ENCODE measurements around the gene LAT. TPM values are rescaled to one million over a fixed set of nuclear protein-coding genes. Genes with fewer than 3 reads are reported as not detected.

The LAT gene
- polyA plus RNA-seq, 1 experiment, result 2.6 TPM

DNA sequence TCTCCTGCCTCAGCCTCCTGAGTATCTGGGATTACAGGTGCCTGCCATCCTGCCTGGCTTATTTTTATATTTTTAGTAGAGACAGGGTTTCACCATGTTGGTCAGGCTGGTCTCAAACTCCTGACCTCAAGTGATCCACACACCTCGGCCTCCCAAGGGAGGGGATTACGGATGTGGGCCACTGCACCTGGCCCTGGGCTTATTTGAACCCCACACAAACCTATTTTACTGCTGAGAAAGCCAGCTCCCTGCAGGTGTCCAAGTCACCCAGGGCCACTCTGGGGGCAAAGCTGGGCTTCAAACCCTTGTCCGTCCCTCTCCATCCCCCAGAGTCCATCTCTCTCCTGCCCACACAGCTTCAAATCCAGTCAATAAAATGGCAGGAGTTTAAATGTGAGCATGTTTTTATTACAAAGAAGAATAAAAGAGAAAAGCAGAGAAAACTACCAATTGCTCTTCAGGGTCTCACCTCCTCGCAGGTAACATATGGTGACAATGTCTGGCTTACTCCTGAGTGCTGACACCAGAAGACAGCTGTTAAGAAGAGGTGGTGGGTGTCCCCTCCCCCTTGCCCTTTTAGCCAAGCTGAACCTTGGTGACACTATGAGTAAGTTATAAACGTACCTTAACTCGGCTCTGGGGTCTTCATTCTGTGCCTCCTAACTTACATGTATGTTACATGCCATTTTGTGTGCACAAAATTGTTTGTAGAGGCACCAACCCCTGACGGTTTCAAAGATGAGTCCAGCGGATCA, 45.4 kb downstream of the LAT start:
- H3K9me3 ChIP-seq (ENCODE audit: control insufficient read depth, insufficient read depth, low read length), result no peaks in the 10 kb centered on the region
- ChIA-PET POLR2A (no interaction called here), CTCF (no interaction called here)
- no peak overlapping the region for H3K27ac ChIP-seq (ENCODE audit: low read depth, low read length)
- no peak for DNase-seq (ENCODE audit: low read depth, low spot score)
- no peak overlapping the region for H3K4me3 ChIP-seq (ENCODE audit: low read depth, low read length)
- H3K27me3 ChIP-seq (ENCODE audit: control insufficient read depth, insufficient read depth, low read length), result no peaks in the 10 kb centered on the region
- TF ChIP-seq, protein P1, sequence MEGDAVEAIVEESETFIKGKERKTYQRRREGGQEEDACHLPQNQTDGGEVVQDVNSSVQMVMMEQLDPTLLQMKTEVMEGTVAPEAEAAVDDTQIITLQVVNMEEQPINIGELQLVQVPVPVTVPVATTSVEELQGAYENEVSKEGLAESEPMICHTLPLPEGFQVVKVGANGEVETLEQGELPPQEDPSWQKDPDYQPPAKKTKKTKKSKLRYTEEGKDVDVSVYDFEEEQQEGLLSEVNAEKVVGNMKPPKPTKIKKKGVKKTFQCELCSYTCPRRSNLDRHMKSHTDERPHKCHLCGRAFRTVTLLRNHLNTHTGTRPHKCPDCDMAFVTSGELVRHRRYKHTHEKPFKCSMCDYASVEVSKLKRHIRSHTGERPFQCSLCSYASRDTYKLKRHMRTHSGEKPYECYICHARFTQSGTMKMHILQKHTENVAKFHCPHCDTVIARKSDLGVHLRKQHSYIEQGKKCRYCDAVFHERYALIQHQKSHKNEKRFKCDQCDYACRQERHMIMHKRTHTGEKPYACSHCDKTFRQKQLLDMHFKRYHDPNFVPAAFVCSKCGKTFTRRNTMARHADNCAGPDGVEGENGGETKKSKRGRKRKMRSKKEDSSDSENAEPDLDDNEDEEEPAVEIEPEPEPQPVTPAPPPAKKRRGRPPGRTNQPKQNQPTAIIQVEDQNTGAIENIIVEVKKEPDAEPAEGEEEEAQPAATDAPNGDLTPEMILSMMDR (IDR thresholded peaks at IDR 0.05; ENCODE audit: low read depth, low read length), result no peak

Other genes starting within 250 kb of the LAT start
- gene NPIPB9, start 233.3 kb upstream of the LAT start, polyA plus RNA-seq (2011; rRNA removed), result 0.16 and 0.35 TPM in 2 replicates
- gene ATXN2L, start 162.1 kb upstream of the LAT start, polyA plus RNA-seq (2011; rRNA removed), result 19.7 and 27.5 TPM in 2 replicates
- 107 and 110 TPM in 2 replicates for gene TUFM, start 138.7 kb upstream of the LAT start, polyA plus RNA-seq (2011; rRNA removed)
- 12.2 and 13.8 TPM in 2 replicates for gene SH2B1, start 121.2 kb upstream of the LAT start, polyA plus RNA-seq (2011; rRNA removed)
- gene ATP2A1, start 106.6 kb upstream of the LAT start, polyA plus RNA-seq (2011; rRNA removed), result 0.22 and 0.50 TPM in 2 replicates
- 9.0 and 11.7 TPM in 2 replicates for gene RABEP2, start 59.8 kb upstream of the LAT start, polyA plus RNA-seq (2011; rRNA removed)
- not detected in 2 replicates for gene CD19, start 53.1 kb upstream of the LAT start, polyA plus RNA-seq (2011; rRNA removed)
- gene NFATC2IP, start 34.1 kb upstream of the LAT start, polyA plus RNA-seq (2011; rRNA removed), result 20.7 and 22.3 TPM in 2 replicates
- 21.9 and 23.6 TPM in 2 replicates for gene SPNS1, start 10.3 kb upstream of the LAT start, polyA plus RNA-seq (2011; rRNA removed)

All from AG04450 (cell line).